Thyroid gland (tissue), 4 donors: ENCODE data around the gene S100A6.

ENCODE experiments used
- POLR2A ChIP-seq, 2 donors: fragments of 450-650 bp; IDR thresholded peaks; one replicate each; pipeline ENCODE4 v1.6.1; 2017; ENCODE audit warnings: antibody characterized with exemption in 2 of 2, mild to moderate bottlenecking in 2 of 2, moderate library complexity in 1 of 2
- TF ChIP-seq, protein P1 (sequence below), 6 experiments: fragments of 200-600 bp in 3 of 6; fragments of 450-650 bp in 3 of 6; sonication (generic) in 3 of 6; IDR thresholded peaks; one replicate each; pipeline ENCODE4 v1.5.1; 2016 to 2019; ENCODE audit warnings: antibody characterized with exemption in 6 of 6, mild to moderate bottlenecking in 2 of 6, inconsistent platforms in 1 of 6, moderate library complexity in 1 of 6

DNA sequence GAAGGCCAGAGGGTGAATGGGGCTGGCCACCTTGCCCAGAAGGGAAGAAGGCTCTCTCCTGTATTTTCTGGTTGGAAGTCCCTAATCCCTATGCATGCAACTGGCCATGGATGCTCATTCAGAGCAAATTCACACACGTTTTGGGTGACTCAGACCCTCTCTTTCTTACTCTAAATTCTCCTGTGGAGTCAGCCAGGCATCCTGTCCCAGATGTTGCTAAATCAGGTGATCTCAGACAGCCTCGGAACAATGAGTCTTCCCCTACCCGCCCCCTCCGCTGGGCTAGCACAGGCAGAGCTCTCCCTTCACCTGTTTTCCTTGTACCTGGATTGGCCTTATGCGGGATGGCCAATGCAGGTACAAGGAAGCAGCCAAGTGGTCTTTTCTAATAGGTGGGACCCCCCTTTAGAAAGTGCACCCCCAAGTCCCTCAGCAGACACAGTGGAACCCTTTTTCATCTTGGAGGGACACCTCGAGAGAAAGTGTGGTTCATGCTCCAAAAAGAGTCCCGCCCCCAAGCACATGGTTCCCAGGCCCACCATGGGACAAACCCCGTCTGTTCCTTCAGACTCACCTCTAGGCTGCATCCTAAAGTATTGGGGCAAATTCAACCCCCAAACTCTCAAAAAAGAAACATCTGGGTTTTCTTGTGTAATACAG, 8.6 kb downstream of the S100A6 start:
- TF ChIP-seq, protein P1, sequence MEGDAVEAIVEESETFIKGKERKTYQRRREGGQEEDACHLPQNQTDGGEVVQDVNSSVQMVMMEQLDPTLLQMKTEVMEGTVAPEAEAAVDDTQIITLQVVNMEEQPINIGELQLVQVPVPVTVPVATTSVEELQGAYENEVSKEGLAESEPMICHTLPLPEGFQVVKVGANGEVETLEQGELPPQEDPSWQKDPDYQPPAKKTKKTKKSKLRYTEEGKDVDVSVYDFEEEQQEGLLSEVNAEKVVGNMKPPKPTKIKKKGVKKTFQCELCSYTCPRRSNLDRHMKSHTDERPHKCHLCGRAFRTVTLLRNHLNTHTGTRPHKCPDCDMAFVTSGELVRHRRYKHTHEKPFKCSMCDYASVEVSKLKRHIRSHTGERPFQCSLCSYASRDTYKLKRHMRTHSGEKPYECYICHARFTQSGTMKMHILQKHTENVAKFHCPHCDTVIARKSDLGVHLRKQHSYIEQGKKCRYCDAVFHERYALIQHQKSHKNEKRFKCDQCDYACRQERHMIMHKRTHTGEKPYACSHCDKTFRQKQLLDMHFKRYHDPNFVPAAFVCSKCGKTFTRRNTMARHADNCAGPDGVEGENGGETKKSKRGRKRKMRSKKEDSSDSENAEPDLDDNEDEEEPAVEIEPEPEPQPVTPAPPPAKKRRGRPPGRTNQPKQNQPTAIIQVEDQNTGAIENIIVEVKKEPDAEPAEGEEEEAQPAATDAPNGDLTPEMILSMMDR (IDR thresholded peaks at IDR 0.05): no peak
- TF ChIP-seq POLR2A (IDR thresholded peaks at IDR 0.05): no peak
